ENCODE measurements around the gene GNAS-AS1.

GNAS-AS1 gene

DNA sequence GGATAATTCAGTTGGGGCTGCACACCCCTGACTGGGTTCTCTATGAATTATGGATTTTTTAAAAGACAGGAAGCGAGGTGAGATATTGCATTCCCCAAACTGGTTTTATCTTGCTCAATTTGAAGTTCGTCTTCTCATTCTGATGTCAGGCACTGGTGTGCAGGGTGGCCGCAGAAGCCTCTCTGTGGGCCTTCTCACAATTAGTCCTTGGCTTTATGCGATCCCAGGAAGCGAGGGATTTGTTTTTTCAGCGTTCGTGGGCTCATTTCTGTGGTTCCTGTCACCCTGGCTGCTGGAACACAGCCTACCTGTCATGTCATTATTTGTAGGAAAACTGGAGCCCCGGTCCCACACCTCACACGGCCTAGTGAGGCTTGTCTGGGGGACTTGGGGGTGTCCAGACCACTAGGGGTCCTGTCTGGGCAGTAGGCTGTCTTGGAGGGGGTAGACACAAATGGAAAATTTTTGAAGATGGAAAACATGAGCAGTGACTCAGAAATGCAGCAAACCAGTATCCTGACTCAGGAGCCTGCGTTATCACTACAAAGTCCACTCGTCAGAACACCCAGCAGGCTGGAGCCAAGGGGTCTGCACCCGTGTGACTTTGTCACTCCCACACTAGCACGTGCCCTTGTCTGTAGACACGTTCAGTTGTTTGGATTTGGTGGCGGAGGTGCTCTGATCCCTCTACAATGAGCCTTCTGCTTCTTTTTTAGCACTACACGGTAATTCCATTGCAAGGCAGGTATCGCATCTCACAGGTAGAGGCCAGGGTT lies 42.2 kb downstream of the GNAS-AS1 start:
- H3K4me1 Mint-ChIP-seq (ENCODE audit: low read depth): no peaks in the 10 kb centered on the region
- H3K9me3 Mint-ChIP-seq: no peaks in the 10 kb centered on the region
- H3K27ac Mint-ChIP-seq: no peak overlapping the region
- no peak overlapping the region for H3K4me3 Mint-ChIP-seq
- peaks cover 33% of the 10 kb centered on the region for H3K27me3 Mint-ChIP-seq (ENCODE audit: low read depth)
- no peaks in the 10 kb centered on the region for H3K36me3 Mint-ChIP-seq (ENCODE audit: low read depth)

DNA sequence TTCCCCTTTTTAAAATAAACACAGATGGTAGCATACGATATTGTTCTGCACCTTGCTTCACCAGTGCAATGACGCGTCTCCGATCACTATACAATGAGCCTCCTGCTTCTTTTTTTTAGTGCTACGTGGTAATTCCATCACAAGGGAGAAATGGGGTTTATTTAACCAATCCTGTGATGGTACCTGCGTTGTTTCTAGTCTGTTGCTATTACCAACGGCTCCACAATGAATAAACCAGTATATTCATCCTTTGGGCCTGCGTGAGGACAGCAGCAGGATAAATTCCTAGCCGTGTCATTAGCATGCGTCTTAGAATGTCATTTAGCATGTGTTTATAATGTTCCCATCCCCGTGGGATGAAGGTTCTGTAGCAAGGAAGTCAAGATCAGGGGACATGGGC lies 42.9 kb downstream of the GNAS-AS1 start:
- H3K4me3 Mint-ChIP-seq: no peak overlapping the region
- H3K9me3 Mint-ChIP-seq: no peaks in the 10 kb centered on the region
- no peak overlapping the region for H3K27ac Mint-ChIP-seq
- peaks cover 34% of the 10 kb centered on the region for H3K27me3 Mint-ChIP-seq (ENCODE audit: low read depth)
- no peaks in the 10 kb centered on the region for H3K4me1 Mint-ChIP-seq (ENCODE audit: low read depth)
- no peaks in the 10 kb centered on the region for H3K36me3 Mint-ChIP-seq (ENCODE audit: low read depth)

DNA sequence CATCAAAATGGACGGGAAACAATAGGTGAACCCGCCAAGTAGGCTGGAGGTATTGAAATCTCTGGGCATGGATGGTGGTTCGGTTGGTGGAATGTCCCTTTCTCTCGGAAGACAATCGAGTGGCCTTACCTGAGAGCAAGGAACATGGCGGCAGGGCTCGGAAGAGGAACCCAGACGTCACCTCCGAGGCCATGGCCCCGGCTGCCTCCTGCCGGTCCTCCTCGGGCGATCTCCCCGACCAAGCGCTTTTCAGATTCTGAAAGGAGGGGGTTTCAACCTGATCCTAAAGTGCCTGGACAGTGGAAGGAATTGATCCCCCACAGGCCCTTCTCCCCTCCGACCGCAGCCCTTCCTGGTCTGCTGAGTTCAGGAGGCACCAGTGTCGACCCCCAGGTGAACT lies 47.2 kb downstream of the GNAS-AS1 start:
- H3K9me3 Mint-ChIP-seq: no peaks in the 10 kb centered on the region
- peaks cover 31% of the 10 kb centered on the region for H3K27me3 Mint-ChIP-seq (ENCODE audit: low read depth)
- H3K27ac Mint-ChIP-seq: no peak overlapping the region
- no peak overlapping the region for H3K4me3 Mint-ChIP-seq
- H3K36me3 Mint-ChIP-seq (ENCODE audit: low read depth): no peaks in the 10 kb centered on the region
- no peaks in the 10 kb centered on the region for H3K4me1 Mint-ChIP-seq (ENCODE audit: low read depth)

DNA sequence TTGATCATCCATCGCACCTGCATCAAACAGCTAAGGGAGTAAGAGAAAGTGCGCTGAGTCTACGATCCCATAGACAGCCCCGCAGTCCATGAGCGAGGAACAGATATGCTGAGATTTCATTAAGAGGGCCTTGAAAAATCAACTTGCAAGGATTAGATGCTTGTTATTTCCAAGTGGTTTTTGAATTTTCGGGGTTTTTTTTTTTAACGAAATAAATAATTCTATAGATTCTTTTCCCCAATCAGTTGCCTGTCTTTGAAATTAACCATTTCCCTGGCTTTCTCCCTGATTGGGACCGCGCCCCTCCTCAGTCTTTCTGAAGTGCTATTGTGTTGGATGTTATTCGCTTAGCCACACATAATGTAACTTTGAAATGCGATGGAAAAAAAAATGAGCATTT lies 48.6 kb downstream of the GNAS-AS1 start:
- Mint-ChIP-seq H3K4me1 (ENCODE audit: low read depth) (no peaks in the 10 kb centered on the region), H3K27me3 (ENCODE audit: low read depth) (peaks cover 36% of the 10 kb centered on the region), H3K9me3 (no peaks in the 10 kb centered on the region), H3K4me3 (no peak overlapping the region), H3K36me3 (ENCODE audit: low read depth) (no peaks in the 10 kb centered on the region), H3K27ac (no peak overlapping the region)

DNA sequence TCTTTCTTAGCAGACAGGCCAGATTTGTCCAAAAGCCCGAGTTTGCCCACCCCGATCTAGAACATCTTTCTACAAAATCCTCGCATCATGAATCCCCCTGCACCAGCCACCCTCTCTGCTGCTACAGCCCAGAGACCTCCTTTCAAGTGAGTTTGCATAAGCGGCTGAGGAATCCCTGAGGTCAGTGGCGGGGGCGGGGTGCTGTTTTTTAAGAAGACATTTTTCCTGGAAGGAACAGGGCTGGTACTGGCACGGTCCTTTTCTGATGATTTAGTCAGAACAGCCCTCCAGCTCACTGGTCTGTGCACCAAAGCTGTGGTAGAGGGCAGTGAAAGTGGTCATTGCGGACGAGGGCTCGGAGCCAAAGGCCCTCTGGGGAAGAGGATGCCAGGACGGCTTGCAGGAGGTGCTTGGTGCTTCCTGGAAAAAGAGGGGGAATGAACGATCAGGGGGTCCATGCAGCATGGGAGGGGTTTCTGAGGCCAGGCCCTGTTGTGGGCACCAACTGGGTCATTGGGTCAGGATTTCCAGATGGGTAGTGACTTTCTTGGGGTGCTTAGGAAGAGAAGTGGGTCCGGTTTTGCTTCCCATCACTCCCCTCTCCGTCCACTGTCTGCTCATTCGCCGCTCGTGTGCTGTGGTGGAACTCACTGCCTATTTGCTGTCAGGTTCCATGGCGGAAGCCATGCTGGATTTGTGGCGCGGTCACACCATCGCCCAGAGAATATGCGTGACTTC lies 50.4 kb downstream of the GNAS-AS1 start:
- Mint-ChIP-seq H3K9me3 (no peaks in the 10 kb centered on the region), H3K27ac (no peak overlapping the region), H3K36me3 (ENCODE audit: low read depth) (no peaks in the 10 kb centered on the region), H3K27me3 (ENCODE audit: low read depth) (peaks cover 33% of the 10 kb centered on the region), H3K4me1 (ENCODE audit: low read depth) (no peaks in the 10 kb centered on the region), H3K4me3 (no peak overlapping the region)

DNA sequence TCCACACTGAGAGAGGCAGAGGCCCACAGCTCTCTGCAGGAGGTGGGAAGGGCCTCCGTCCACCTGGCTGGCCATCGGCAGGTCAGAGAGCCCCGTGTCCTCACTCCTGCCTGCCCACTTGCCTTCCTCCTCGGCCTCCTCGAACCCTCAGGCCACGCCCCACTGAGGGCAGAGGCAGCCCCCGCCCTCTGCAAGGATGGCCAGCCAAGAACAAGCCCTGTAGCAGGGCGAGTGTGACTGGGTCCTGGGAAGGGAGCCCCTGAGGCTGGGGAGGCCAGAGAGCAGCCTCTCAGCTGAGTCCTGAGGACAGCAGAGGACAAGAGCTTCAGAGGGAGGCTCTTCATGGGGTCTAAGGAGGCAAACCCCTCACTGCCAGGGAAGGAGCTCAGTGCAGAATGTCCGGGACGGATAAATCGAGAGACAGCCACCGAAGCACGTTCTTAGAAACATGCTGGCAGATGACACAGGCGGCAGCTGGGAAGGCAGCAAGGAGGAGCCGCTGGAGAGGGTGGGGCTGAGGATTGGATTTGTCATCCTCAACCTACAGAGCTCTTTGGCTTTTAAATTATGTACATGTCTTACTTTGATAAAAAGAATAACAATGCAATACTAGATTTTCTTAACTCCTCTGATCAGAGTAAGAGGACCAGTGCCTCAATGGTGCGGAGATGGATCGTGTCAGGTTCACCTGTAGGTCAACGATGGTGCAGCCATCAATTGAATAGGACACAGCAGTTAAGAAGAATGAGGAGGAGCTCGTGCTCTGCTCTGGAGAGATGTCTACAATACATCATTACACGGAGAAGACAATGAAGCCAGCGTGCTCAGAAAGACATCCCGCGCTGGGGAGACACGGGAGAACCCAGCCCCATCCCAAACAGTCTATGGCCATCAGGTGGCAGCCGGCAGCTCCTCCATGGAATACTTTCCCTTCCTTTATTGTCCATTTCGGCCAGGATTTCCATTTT lies 53.0 kb downstream of the GNAS-AS1 start:
- Mint-ChIP-seq H3K27me3 (ENCODE audit: low read depth) (peaks cover 28% of the 10 kb centered on the region), H3K4me3 (no peak overlapping the region), H3K4me1 (ENCODE audit: low read depth) (no peaks in the 10 kb centered on the region), H3K36me3 (ENCODE audit: low read depth) (no peaks in the 10 kb centered on the region), H3K9me3 (no peaks in the 10 kb centered on the region), H3K27ac (no peak overlapping the region)

DNA sequence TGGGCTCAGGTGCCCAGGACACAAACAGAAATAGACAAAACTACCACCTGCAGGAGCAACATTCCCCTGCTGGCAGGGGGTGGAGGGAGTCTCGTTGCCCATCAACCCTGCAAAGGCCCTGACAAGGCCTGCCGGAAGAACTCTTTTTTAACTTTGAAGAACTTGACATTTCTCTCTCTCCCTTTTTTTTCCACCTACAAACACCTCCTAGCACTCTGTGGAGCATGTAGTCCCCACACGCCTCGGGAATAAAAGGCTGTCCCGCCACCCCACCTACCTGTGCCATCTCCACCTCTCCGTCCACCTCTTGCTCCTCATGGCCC lies 54.8 kb downstream of the GNAS-AS1 start:
- no peaks in the 10 kb centered on the region for H3K36me3 Mint-ChIP-seq (ENCODE audit: low read depth)
- H3K27me3 Mint-ChIP-seq (ENCODE audit: low read depth): peaks cover 24% of the 10 kb centered on the region

DNA sequence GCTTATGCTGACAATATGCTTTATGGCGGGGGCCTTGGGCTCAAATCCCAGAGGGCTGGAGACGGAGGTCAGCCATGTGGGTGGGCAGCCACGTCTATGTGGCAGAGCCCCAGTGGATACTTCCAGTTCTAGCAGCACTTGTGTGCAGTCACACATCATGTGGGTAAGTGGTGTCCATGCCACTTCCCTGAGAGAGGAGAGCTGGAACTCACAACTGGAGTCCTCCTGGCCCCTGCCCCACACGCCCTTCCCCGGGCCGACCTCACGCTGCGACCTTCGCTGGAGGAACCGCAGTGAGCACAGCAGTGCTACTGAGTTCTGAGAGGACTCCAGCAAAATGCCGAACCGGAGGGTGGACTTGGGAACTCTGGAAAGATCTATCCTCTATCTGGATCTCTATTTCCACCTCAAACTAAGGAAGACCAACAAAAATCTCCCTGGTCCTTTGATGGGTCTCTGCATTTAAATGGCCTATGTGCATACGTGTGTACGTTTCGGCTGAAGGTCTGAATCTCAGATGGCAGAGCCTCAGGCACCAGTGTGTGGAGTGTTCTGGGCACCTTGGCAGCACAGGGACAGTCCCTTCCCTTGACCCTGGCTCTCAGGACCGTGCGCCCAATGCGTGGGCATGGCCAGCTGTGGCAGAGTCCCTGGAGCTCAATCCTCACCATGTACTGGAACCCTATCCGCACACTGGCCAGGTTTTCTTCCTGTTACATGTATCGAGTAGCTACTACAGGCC lies 55.4 kb downstream of the GNAS-AS1 start:
- H3K36me3 Mint-ChIP-seq (ENCODE audit: low read depth): no peaks in the 10 kb centered on the region
- H3K27ac Mint-ChIP-seq: no peak overlapping the region
- H3K9me3 Mint-ChIP-seq: no peaks in the 10 kb centered on the region
- H3K4me3 Mint-ChIP-seq: no peak overlapping the region
- H3K27me3 Mint-ChIP-seq (ENCODE audit: low read depth): peaks cover 24% of the 10 kb centered on the region
- H3K4me1 Mint-ChIP-seq (ENCODE audit: low read depth): no peaks in the 10 kb centered on the region

More for the DNA sequence above, 54.8 kb downstream of the GNAS-AS1 start:
- Mint-ChIP-seq H3K4me3 (no peak overlapping the region), H3K4me1 (ENCODE audit: low read depth) (no peaks in the 10 kb centered on the region), H3K9me3 (no peaks in the 10 kb centered on the region), H3K27ac (no peak overlapping the region)

DNA sequence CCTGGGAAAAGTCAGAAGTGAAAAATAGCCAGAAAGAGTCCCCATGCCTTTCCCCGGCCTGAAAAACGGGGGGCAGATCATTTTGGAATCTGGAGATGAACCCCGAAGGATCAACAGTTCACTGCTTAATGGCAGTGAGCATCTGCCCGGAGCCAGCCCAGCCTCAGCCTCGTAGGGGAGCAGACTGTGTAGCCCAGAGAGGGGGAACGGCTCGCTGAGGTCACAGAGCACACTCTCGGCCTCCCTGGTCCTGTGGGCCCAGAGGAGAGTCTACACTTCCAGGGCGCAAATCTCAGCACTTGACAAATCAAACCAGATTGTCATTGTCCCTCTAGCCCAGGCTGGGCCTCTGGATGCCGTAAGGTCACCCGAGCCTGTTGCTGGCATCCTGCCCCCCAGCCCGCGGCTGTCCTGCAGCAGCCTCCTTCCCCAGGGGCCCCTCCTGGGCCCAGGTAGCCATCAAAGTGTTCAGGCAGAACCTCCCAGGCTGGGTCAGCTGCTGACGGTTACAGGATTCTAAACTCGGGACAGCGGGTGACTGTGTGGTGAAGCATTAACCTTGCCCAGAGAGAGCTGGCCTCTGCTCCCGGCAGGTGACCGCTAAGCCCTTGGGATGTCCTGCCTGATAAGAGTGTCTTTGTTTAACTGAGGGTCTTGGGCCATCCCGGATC lies 56.1 kb downstream of the GNAS-AS1 start:
- Mint-ChIP-seq H3K4me1 (ENCODE audit: low read depth) (no peaks in the 10 kb centered on the region), H3K36me3 (ENCODE audit: low read depth) (no peaks in the 10 kb centered on the region), H3K4me3 (no peak overlapping the region), H3K27me3 (ENCODE audit: low read depth) (peaks cover 23% of the 10 kb centered on the region), H3K9me3 (no peaks in the 10 kb centered on the region), H3K27ac (no peak overlapping the region)

DNA sequence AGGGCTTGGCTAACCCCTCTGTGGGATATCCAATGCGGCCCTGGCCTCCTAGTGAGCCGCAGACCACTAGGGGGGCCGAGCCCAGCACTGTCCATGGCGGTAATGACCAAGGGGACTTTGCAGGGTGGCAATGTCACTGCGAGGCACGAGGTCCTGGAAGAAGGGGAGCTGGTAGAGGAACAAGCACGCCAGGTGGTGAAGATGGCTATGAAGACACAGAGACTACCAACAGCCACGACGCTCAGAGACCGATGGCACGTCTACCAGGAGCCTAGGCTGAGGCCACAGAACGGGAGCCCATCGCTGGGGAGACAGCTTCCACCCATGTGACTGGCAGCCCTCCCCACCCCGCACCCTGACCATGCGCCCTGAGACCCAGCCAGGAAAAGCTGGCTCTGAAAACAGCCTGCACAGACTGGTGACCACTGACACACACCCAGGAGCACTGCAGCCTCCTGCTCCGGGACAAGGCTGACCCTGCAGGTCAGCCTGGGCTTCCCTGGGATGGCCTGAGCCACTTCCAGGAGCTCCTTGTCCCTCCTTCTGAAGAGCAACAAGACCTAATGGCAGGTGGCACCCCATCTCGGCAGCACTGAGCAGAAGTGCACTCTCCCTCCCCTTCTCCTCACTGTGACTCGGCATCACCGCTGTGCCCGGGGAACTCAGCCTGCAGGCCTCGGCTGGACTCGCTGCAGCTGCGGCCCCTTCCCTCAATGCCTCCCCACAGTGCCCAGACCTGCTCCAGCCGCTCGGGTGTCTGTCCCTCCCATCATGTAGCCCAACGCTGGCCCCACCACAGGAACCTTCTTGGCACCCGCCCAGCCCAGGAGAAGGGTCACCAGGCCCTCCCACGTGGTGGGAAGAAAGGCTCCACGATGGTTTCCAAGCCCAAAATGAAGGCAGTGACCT lies 56.9 kb downstream of the GNAS-AS1 start:
- Mint-ChIP-seq H3K4me3 (no peak overlapping the region), H3K9me3 (no peaks in the 10 kb centered on the region), H3K4me1 (ENCODE audit: low read depth) (no peaks in the 10 kb centered on the region), H3K27ac (no peak overlapping the region), H3K27me3 (ENCODE audit: low read depth) (peaks cover 20% of the 10 kb centered on the region), H3K36me3 (ENCODE audit: low read depth) (no peaks in the 10 kb centered on the region)

DNA sequence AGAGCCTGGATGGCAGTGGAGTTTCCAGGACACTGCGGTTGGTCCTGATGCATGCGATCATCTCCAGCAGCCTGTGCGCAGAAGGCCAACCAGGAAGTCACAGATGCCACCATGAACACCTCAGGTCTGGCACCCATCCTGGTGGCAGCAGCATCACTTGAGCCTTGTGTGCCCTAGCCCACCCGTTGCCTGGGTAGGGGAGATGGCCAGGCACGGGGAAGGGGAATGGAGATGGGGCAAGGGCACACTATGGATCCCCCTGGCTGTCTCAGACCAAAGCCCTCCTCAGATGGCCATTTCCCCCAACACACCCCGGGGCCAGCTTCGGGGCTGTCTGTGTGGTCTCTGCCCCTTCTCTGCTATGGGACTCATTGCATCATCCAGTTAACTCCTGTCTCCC lies 58.3 kb downstream of the GNAS-AS1 start:
- Mint-ChIP-seq H3K9me3 (no peaks in the 10 kb centered on the region), H3K27ac (no peak overlapping the region), H3K27me3 (ENCODE audit: low read depth) (peaks cover 16% of the 10 kb centered on the region)

DNA sequence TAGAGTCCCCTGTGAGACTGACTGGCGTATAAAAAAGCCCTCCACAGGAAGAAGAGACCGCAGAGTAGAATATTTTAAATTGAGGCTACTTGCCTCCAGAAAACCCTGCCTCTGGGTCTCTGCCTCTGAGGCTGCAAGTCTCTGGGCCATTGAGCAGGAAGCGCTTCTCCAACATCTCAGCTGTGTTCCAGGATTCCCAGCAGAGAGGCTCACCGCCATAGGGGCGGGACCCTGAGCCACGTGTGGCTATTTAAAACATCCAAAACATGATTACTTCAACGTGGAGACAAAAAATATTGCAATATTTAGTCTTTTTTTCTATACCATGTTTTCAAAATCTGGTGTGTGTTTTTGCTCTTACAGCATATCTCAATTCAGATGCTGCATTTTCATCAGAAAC lies 59.4 kb downstream of the GNAS-AS1 start:
- peaks cover 16% of the 10 kb centered on the region for H3K27me3 Mint-ChIP-seq (ENCODE audit: low read depth)
- H3K27ac Mint-ChIP-seq: no peak overlapping the region
- no peak overlapping the region for H3K4me3 Mint-ChIP-seq
- H3K36me3 Mint-ChIP-seq (ENCODE audit: low read depth): no peaks in the 10 kb centered on the region
- H3K4me1 Mint-ChIP-seq (ENCODE audit: low read depth): no peaks in the 10 kb centered on the region
- H3K9me3 Mint-ChIP-seq: no peaks in the 10 kb centered on the region

More for the DNA sequence above, 58.3 kb downstream of the GNAS-AS1 start:
- no peaks in the 10 kb centered on the region for H3K36me3 Mint-ChIP-seq (ENCODE audit: low read depth)
- H3K4me3 Mint-ChIP-seq: no peak overlapping the region
- H3K4me1 Mint-ChIP-seq (ENCODE audit: low read depth): no peaks in the 10 kb centered on the region

DNA sequence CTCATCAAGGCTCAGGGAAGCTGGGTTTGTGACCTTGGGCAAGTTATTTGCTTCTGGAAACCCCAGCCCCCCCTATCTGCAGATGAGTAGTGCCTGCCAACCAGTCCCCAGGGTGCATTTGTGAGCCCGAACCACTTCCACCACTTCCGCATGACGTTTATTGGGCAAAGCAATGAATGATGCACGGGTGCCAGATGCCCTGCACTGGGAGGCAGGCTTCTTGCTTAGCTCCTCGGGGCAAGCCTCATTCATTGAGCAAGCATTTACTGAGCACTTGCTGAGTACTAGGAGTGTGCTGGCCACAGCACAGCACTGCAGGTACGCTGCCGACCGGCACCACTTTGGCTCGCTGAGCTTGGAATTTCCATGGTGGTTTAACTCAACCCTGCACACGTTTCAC lies 60.2 kb downstream of the GNAS-AS1 start:
- Mint-ChIP-seq H3K4me3 (no peak overlapping the region), H3K36me3 (ENCODE audit: low read depth) (no peaks in the 10 kb centered on the region), H3K27ac (no peak overlapping the region), H3K4me1 (ENCODE audit: low read depth) (no peaks in the 10 kb centered on the region), H3K9me3 (no peaks in the 10 kb centered on the region), H3K27me3 (ENCODE audit: low read depth) (peaks cover 16% of the 10 kb centered on the region)

All from T-helper 1 cell treated with Interleukin-12 subunit alpha and Interleukin-12 subunit beta and Interleukin-4 antibody, amounts not matched to agents 30 μg/mL and 1 μg/mL, for 36 hours (primary cell).